ENCODE results near the gene RAP1A. TPM values are rescaled to one million over a fixed set of nuclear protein-coding genes. Genes with fewer than 3 reads are reported as not detected.

RAP1A gene
- total and polyA plus RNA-seq, 3 experiments from 2014 or later, result 60.8 to 256 (median 252) TPM

GRCh38 chr1:111592389-111593361 lies 26.9 kb upstream of the RAP1A start:
- POLR2A ChIA-PET, result interaction anchor here (0.6 to 2.0 kb wide), 18 partner anchors 8 to 628 kb away, joined by 3 to 42 read pairs (median 4); partner anchors contain the start of genes DDX20 and RAP1A
- H3K27me3 ChIP-seq (ENCODE audit: insufficient read depth, low read length, poor library complexity, severe bottlenecking), result no peaks in the 10 kb centered on the region
- H3K4me1 ChIP-seq (ENCODE audit: insufficient read depth, low read length), result peaks cover 70% of the 10 kb centered on the region
- peaks cover 56 to 69% (median 64%) of the 10 kb centered on the region in 3 donors for H3K4me1 Mint-ChIP-seq
- no peaks in the 10 kb centered on the region for H3K9me3 ChIP-seq (ENCODE audit: low read length)
- peak overlapping the region; percentile 50 to 74 (median 66) for H3K4me3 Mint-ChIP-seq
- H3K4me3 ChIP-seq (ENCODE audit: low read length), result peak overlapping the region; percentile 17
- no peaks in the 10 kb centered on the region for H3K27me3 Mint-ChIP-seq
- H3K9me3 Mint-ChIP-seq, result no peaks in the 10 kb centered on the region
- peak overlapping the region; percentile 74 to 97 (median 88) for H3K27ac Mint-ChIP-seq
- H3K27ac ChIP-seq (ENCODE audit: low read depth, low read length), result peak overlapping the region; percentile 38
- CTCF ChIA-PET, result interaction anchor here (0.8 to 4.6 kb wide), 13 partner anchors 10 to 162 kb away, joined by 3 to 42 read pairs (median 4); partner anchors contain the start of gene RAP1A
- peaks cover 0 to 3% (median 0%) of the 10 kb centered on the region in 3 donors for H3K36me3 Mint-ChIP-seq
- DNase-seq, result peak; percentile 61 to 96 (median 83)
- H3K36me3 ChIP-seq (ENCODE audit: insufficient read depth, low read length), result no peaks in the 10 kb centered on the region

DNA sequence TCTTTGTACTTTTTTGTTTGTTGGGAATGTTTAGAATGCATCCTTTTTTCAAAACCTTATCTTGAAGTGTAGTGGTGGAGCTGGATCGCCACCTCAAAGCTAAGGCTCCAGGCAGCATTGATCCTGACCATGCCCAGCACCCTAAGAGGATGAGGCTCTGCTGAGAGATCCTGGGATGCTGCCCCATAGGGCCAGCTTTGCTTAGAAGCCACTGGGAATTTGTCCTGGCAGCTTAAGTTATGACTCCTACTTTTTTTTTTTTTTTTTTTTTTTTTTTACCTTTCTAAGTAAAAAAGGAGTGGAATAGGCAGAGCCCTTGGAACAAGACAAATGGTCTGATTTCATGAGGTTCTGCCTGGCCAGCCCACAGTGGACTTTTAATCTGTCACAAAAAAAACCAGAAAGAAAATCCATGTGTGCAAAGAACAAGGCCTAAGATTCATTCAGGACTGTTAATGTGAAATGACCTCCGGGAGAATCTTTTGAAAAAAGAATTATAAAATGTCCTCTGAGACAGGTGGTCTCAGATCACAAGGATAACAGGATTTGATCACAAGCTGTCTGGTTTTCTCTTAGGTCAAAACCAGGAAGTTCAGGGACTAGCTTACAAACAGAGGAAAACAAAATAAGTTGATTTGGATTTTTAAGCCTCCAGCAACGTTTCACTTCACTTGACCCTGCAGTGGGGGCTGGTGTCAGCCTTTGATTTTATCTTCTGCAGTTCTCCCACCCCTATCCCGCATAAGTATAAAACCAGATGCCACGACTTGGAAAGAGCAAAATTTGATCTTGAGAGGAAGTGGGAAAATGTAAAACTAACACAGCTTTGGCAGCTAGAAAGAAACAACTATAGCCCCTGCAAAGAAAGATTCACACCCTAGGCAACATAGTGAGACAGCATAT lies 25.9 kb upstream of the RAP1A start:
- DNase-seq, result no peak
- H3K4me1 Mint-ChIP-seq, result peaks cover 65 to 79% (median 74%) of the 10 kb centered on the region in 3 donors
- H3K27me3 Mint-ChIP-seq, result no peaks in the 10 kb centered on the region
- ChIA-PET POLR2A (interaction anchor here (0.6 to 2.0 kb wide), 16 partner anchors 7 to 201 kb away, joined by 3 to 42 read pairs (median 4); partner anchors contain the start of genes DDX20 and RAP1A), CTCF (interaction anchor here (0.8 to 4.6 kb wide), 13 partner anchors 10 to 161 kb away, joined by 3 to 42 read pairs (median 4); partner anchors contain the start of gene RAP1A)
- peak overlapping the region; percentile 38 for H3K27ac ChIP-seq (ENCODE audit: low read depth, low read length)
- H3K36me3 Mint-ChIP-seq, result peaks cover 0 to 3% (median 0%) of the 10 kb centered on the region in 3 donors
- peaks cover 70% of the 10 kb centered on the region for H3K4me1 ChIP-seq (ENCODE audit: insufficient read depth, low read length)
- peak overlapping the region; percentile 84 to 97 (median 91) for H3K27ac Mint-ChIP-seq
- H3K4me3 Mint-ChIP-seq, result peak overlapping the region; percentile 50 to 86 (median 69)
- peak overlapping the region; percentile 17 for H3K4me3 ChIP-seq (ENCODE audit: low read length)
- no peaks in the 10 kb centered on the region for H3K27me3 ChIP-seq (ENCODE audit: insufficient read depth, low read length, poor library complexity, severe bottlenecking)
- no peaks in the 10 kb centered on the region for H3K9me3 ChIP-seq (ENCODE audit: low read length)
- H3K36me3 ChIP-seq (ENCODE audit: insufficient read depth, low read length), result no peaks in the 10 kb centered on the region
- H3K9me3 Mint-ChIP-seq, result no peaks in the 10 kb centered on the region

GRCh38 chr1:111594306-111594693 lies 25.3 kb upstream of the RAP1A start:
- Mint-ChIP-seq H3K27me3 (no peaks in the 10 kb centered on the region), H3K27ac (peak overlapping the region; percentile 84 to 97 (median 91)), H3K36me3 (peaks cover 0 to 3% (median 0%) of the 10 kb centered on the region in 3 donors), H3K9me3 (no peaks in the 10 kb centered on the region), H3K4me1 (peaks cover 70 to 84% (median 77%) of the 10 kb centered on the region in 3 donors), H3K4me3 (peak overlapping the region in 5 of 7 donors; percentile 47 to 86 (median 62))
- no peaks in the 10 kb centered on the region for H3K9me3 ChIP-seq (ENCODE audit: low read length)
- no peak overlapping the region for H3K27ac ChIP-seq (ENCODE audit: low read depth, low read length)
- no peaks in the 10 kb centered on the region for H3K27me3 ChIP-seq (ENCODE audit: insufficient read depth, low read length, poor library complexity, severe bottlenecking)
- ChIA-PET CTCF (interaction anchor here (1.5 to 4.6 kb wide), 4 partner anchors 23 to 161 kb away, joined by 4 to 42 read pairs (median 12); partner anchors contain the start of gene RAP1A), POLR2A (interaction anchor here (2.0 kb wide), 1 partner anchor 12 kb away, joined by 22 read pairs; no protein-coding TSS in a partner anchor)
- DNase-seq, result no peak
- no peaks in the 10 kb centered on the region for H3K36me3 ChIP-seq (ENCODE audit: insufficient read depth, low read length)
- peak overlapping the region; percentile 13 for H3K4me3 ChIP-seq (ENCODE audit: low read length)
- H3K4me1 ChIP-seq (ENCODE audit: insufficient read depth, low read length), result peaks cover 73% of the 10 kb centered on the region

- peaks cover 0 to 3% (median 0%) of the 10 kb centered on the region in 3 donors for H3K36me3 Mint-ChIP-seq
- DNase-seq, result no peak
- peak overlapping the region in 6 of 8 donors; percentile 63 to 84 (median 76) for H3K27ac Mint-ChIP-seq
- no peaks in the 10 kb centered on the region for H3K9me3 ChIP-seq (ENCODE audit: low read length)
- peaks cover 85 to 98% (median 92%) of the 10 kb centered on the region in 3 donors for H3K4me1 Mint-ChIP-seq
- peaks cover 86% of the 10 kb centered on the region for H3K4me1 ChIP-seq (ENCODE audit: insufficient read depth, low read length)
- H3K27me3 Mint-ChIP-seq, result no peaks in the 10 kb centered on the region
- no peaks in the 10 kb centered on the region for H3K27me3 ChIP-seq (ENCODE audit: insufficient read depth, low read length, poor library complexity, severe bottlenecking)
- H3K4me3 ChIP-seq (ENCODE audit: low read length), result no peak overlapping the region
- no peaks in the 10 kb centered on the region for H3K9me3 Mint-ChIP-seq
- H3K27ac ChIP-seq (ENCODE audit: low read depth, low read length), result no peak overlapping the region
- H3K36me3 ChIP-seq (ENCODE audit: insufficient read depth, low read length), result no peaks in the 10 kb centered on the region
- peak overlapping the region in 4 of 7 donors; percentile 11 to 71 (median 22) for H3K4me3 Mint-ChIP-seq
- ChIA-PET POLR2A (interaction anchor here (1.7 kb wide), 1 partner anchor 24 kb away, joined by 4 read pairs; the partner anchor contains the start of gene RAP1A), CTCF (interaction anchor here (0.7 to 4.6 kb wide), 6 partner anchors 8 to 59 kb away, joined by 3 to 42 read pairs (median 3); partner anchors contain the start of gene RAP1A)
Measured at GRCh38 chr1:111595807-111596206, 23.8 kb upstream of the RAP1A start.

DNA sequence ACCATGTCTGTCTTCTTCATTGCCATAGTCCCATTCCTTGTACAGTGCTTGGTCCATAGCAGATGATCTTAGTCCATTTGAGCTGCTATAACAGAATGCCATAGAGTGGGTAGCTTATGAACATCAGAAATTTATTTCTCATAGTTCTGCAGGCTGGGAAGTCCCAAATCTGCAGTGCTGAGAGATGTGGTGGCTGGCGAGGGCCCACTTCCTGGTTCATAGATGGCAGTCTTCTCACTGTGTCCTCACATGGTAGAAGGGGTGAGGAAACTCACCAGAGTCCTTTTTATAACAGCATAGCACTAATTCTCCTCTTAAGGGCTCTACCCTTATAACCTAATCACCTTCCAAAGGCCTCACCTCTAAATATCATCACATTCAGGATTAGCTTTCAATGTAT lies 23.1 kb upstream of the RAP1A start:
- H3K4me1 ChIP-seq (ENCODE audit: insufficient read depth, low read length), result peaks cover 93% of the 10 kb centered on the region
- H3K4me3 ChIP-seq (ENCODE audit: low read length), result no peak overlapping the region
- H3K9me3 ChIP-seq (ENCODE audit: low read length), result no peaks in the 10 kb centered on the region
- peak; percentile 44 to 81 (median 58) for DNase-seq
- POLR2A ChIA-PET, result interaction anchor here (1.7 kb wide), 1 partner anchor 23 kb away, joined by 4 read pairs; the partner anchor contains the start of gene RAP1A
- CTCF ChIA-PET, result interaction anchor here (0.7 to 4.6 kb wide), 6 partner anchors 10 to 59 kb away, joined by 3 to 42 read pairs (median 3); partner anchors contain the start of gene RAP1A
- Mint-ChIP-seq H3K9me3 (no peaks in the 10 kb centered on the region), H3K4me1 (peaks cover 91 to 100% (median 97%) of the 10 kb centered on the region in 3 donors), H3K27me3 (no peaks in the 10 kb centered on the region), H3K27ac (peak overlapping the region; percentile 69 to 96 (median 88)), H3K36me3 (peaks cover 0 to 3% (median 0%) of the 10 kb centered on the region in 3 donors), H3K4me3 (peak overlapping the region; percentile 19 to 79 (median 71))
- no peaks in the 10 kb centered on the region for H3K36me3 ChIP-seq (ENCODE audit: insufficient read depth, low read length)
- H3K27me3 ChIP-seq (ENCODE audit: insufficient read depth, low read length, poor library complexity, severe bottlenecking), result no peaks in the 10 kb centered on the region
- no peak overlapping the region for H3K27ac ChIP-seq (ENCODE audit: low read depth, low read length)

GRCh38 chr1:111597426-111597825 lies 22.2 kb upstream of the RAP1A start:
- Histone ChIP-seq H3K4me1 (ENCODE audit: insufficient read depth, low read length) (peaks cover 94% of the 10 kb centered on the region), H3K4me3 (ENCODE audit: low read length) (no peak overlapping the region), H3K27me3 (ENCODE audit: insufficient read depth, low read length, poor library complexity, severe bottlenecking) (no peaks in the 10 kb centered on the region), H3K9me3 (ENCODE audit: low read length) (no peaks in the 10 kb centered on the region), H3K36me3 (ENCODE audit: insufficient read depth, low read length) (no peaks in the 10 kb centered on the region), H3K27ac (ENCODE audit: low read depth, low read length) (no peak overlapping the region)
- Mint-ChIP-seq H3K27me3 (no peaks in the 10 kb centered on the region), H3K27ac (peak overlapping the region in 7 of 8 donors; percentile 58 to 92 (median 86)), H3K4me3 (peak overlapping the region in 6 of 7 donors; percentile 15 to 59 (median 52)), H3K36me3 (peaks cover 0 to 3% (median 0%) of the 10 kb centered on the region in 3 donors), H3K9me3 (no peaks in the 10 kb centered on the region), H3K4me1 (peaks cover 95 to 100% (median 97%) of the 10 kb centered on the region in 3 donors)
- no peak for DNase-seq
- CTCF ChIA-PET, result interaction anchor here (2.1 kb wide), 2 partner anchors 19 to 26 kb away, joined by 7 to 9 read pairs; no protein-coding TSS in a partner anchor
- POLR2A ChIA-PET, result no interaction called here
